ENCODE data around the gene TCERG1.
"Not testable (repeated sequence)": the region's sequence is repeated elsewhere in the genome, so short reads cannot be mapped to it uniquely, and the experiment has no call there.

The TCERG1 gene

DNA sequence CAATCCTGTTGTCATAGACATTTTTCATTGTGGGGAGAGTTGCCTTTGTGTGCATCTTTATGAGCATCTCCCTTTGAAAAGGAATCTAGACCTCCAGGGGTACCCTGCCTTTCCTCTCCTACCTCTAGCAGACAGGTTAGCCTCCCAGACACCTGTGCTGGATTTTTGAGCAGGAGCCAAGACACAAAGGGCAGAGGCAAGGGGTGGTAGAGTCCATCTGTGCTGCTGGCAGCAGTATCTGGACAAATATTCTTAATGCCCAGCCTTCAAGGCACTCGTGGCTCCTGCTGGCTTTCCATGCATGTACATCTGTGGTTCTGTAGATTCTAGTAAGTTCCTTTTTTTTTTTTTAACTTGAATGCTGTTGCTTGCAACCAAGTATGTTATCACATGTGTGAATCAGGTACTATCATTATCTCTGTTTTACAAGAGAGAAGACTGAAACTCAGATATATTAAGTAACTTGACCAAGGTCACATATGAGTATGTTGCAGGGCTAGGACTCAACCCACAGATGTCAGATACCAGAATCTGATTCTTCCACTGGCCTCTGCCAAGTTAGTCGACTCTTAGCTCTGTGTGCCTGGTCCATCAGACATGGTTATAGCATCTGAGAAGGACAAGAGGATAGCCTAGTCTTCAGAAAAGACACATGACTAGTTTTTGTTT is 101.8 kb downstream of the TCERG1 start:
- Mint-ChIP-seq H3K36me3 (no peaks in the 10 kb centered on the region), H3K27me3 (peaks cover 16% of the 10 kb centered on the region), H3K4me1 (no peaks in the 10 kb centered on the region), H3K4me3 (no peak overlapping the region), H3K27ac (no peak overlapping the region), H3K9me3 (no peaks in the 10 kb centered on the region)
- no peak for DNase-seq
- CTCF ChIA-PET, result interaction anchor here (0.9 to 1.9 kb wide), 5 partner anchors 13 to 640 kb away, joined by 3 to 6 read pairs (median 3); no protein-coding TSS in a partner anchor

DNA sequence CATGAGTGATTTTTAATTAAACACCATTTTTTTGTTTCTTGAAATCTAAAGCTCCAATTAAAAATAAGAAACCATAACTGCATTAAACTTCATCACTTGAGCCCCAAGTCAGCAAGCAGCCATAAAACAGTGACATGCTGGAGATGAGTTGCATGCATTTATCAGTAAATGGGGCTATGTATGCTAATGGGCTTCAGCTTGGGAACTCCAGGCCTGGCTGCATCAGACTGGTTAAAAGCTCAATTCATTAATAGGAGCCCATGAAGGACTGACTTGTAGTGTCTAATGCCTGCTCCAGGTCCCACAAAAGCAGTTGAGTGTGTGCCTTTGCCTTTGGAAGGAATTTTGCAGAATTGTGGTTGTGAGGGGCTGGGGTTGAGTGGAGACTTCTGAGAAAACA is 102.5 kb downstream of the TCERG1 start:
- Mint-ChIP-seq H3K27me3 (peaks cover 16% of the 10 kb centered on the region), H3K9me3 (no peaks in the 10 kb centered on the region), H3K36me3 (no peaks in the 10 kb centered on the region), H3K27ac (no peak overlapping the region), H3K4me1 (no peaks in the 10 kb centered on the region), H3K4me3 (no peak overlapping the region)
- CTCF ChIA-PET, result interaction anchor here (1.4 kb wide), 1 partner anchor 16 kb away, joined by 4 read pairs; no protein-coding TSS in a partner anchor
- DNase-seq, result no peak

GRCh38 chr5:146553446-146553845 is 106.3 kb downstream of the TCERG1 start:
- Mint-ChIP-seq H3K4me3 (no peak overlapping the region), H3K27me3 (peaks cover 19% of the 10 kb centered on the region), H3K4me1 (no peaks in the 10 kb centered on the region), H3K27ac (no peak overlapping the region), H3K9me3 (no peaks in the 10 kb centered on the region), H3K36me3 (no peaks in the 10 kb centered on the region)
- CTCF ChIA-PET, result interaction anchor here (1.1 kb wide), 1 partner anchor 11 kb away, joined by 3 read pairs; no protein-coding TSS in a partner anchor
- DNase-seq, result no peak

DNA sequence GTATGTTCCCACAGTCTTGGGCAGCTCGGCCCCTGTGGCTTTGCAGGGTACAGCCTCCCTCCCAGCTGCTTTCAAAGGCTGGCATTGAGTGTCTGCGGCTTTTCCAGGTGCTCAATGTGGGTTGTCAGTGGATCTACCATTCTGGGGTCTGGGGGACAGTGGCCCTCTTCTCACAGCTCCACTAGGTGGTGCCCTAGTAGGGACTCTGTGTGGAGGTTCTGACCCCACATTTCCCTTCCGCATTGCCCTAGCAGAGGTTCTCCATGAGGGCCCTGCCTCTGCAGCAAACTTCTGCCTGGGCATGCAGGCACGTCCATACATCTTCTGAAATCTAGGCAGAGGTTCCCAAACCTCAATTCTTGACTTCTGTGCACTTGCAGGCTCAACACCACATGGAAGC is 109.8 kb downstream of the TCERG1 start:
- H3K27me3 Mint-ChIP-seq, H3K4me3 Mint-ChIP-seq, DNase-seq, H3K4me1 Mint-ChIP-seq, H3K9me3 Mint-ChIP-seq, H3K27ac Mint-ChIP-seq, CTCF ChIA-PET, H3K36me3 Mint-ChIP-seq: not testable (repeated sequence)

GRCh38 chr5:146560205-146560812 is 113.2 kb downstream of the TCERG1 start:
- H3K36me3 Mint-ChIP-seq, result no peaks in the 10 kb centered on the region

More at GRCh38 chr5:146560205-146560812, 113.2 kb downstream of the TCERG1 start:
- no peaks in the 10 kb centered on the region for H3K9me3 Mint-ChIP-seq
- H3K4me1 Mint-ChIP-seq, result no peaks in the 10 kb centered on the region
- no peak for DNase-seq
- no peak overlapping the region for H3K4me3 Mint-ChIP-seq
- peaks cover 7% of the 10 kb centered on the region for H3K27me3 Mint-ChIP-seq
- no peak overlapping the region for H3K27ac Mint-ChIP-seq
- CTCF ChIA-PET, result no interaction called here
